HG02623 (cell line): ENCODE data around the gene LGSN.
"Not testable (repeated sequence)": the region's sequence is repeated elsewhere in the genome, so short reads cannot be mapped to it uniquely, and the experiment has no call there.

Experiments
- ATAC-seq: cut with Tn5 transposase; IDR thresholded peaks from one replicate; pipeline ENCODE4 v1.9.1; 2021; ENCODE audit warnings: moderate library complexity; ENCODE audit not compliant: unreplicated experiment

Gene LGSN

DNA sequence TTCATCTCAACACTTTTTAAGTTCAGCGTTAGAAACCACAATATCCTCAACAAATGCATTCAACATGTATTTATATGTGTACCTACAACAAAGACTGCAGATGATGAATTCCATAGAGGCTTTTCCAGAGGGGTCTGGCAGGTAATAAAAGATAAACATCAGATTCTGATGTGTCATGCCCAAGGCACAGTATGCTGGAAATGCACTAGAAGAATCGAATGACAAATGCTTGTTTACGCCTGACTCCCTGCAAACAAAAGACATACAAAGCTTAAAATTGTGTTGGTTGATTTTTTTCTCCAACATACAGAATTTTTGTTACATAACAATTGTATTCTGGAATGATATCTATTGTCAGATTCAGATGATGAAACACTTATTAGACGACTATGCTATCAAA, at the start of gene LGSN:
Gene LGSN, minus strand, starts transcription at position 45 of the 400 bp plus-strand sequence. Its CDS starts 40 bp downstream, at position 5.
- no peak for ATAC-seq

DNA sequence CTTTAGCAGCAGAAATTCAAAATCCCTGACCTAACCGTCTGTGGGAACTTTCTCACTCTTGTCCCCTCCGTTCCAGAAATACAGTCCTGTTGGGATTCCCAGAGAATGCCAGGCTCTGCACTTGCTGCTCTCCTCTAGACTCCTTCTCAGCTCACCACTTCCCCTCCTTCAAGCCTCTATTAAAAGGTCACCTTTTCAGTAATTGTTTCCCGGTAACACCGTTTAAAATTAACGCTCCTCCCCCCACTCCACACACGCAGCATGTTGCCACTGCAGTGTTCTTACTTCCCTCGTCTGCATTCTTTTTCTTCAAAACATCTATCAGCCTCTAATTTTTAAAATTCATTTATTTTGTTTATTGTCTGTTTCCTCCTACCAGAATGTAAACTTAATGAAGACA, 48.6 kb upstream of the LGSN start:
- ATAC-seq, result no peak

DNA sequence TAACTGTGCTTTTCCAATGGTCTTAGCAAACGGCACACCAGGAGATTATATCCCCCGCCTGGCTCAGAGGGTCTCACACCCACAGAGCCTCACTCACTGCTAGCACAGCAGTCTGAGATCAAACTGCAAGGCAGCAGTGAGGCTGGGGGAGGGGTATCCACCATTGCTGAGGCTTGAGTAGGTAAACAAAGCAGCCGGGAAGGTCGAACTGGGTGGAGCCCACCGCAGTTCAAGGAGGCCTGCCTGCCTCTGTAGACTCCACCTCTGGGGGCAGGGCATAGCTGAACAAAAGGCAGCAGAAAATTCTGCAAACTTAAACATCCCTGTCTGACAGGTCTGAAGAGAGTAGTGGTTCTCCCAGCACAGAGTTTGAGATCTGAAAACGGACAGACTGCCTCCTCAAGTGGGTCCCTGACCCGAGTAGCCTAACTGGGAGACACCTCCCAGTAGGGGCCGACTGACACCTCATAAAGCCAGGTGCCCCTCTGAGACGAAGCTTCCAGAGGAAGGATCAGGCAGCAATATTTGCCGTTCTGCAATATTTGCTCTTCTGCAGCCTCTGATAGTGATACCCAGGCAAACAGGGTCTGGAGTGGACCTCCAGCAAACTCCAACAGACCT, 42.8 kb upstream of the LGSN start:
- ATAC-seq, result not testable (repeated sequence)

DNA sequence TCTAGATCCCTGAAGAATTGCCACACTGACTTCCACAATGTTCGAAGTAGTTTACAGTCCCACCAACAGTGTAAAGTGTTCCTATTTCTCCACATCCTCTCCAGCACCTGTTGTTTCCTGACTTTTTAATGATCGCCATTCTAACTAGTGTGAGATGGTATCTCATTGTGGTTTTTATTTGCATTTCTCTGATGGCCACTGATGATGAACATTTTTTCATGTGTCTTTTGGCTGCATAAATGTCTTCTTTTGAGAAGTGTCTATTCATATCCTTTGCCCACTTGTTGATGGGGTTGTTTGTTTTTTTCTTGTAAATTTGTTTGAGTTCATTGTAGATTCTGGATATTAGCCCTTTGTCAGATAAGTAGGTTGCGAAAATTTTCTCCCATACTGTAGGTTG, 37.6 kb upstream of the LGSN start:
- not testable (repeated sequence) for ATAC-seq

DNA sequence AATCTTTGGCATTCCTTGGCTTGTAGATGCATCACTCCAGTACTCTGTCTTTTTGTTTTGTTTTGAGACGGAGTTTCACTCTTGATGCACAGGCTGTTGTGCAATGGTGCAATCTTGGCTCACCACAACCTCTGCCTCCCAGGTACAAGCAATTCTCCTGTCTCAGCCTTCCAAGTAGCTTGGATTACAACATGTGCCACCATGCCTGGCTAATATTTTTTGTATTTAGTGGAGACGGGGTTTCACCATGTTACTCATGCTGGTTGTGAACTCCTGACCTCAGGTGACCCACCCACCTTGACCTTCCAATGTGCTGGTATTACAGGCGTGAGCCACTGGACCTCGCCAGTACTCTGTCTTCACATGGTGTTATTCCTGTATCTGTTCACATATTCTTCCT, 35.8 kb upstream of the LGSN start:
- no peak for ATAC-seq

- ATAC-seq, result no peak
These were observed 33.5 kb upstream of the LGSN start for GRCh38 chr6:63353286-63353630.

DNA sequence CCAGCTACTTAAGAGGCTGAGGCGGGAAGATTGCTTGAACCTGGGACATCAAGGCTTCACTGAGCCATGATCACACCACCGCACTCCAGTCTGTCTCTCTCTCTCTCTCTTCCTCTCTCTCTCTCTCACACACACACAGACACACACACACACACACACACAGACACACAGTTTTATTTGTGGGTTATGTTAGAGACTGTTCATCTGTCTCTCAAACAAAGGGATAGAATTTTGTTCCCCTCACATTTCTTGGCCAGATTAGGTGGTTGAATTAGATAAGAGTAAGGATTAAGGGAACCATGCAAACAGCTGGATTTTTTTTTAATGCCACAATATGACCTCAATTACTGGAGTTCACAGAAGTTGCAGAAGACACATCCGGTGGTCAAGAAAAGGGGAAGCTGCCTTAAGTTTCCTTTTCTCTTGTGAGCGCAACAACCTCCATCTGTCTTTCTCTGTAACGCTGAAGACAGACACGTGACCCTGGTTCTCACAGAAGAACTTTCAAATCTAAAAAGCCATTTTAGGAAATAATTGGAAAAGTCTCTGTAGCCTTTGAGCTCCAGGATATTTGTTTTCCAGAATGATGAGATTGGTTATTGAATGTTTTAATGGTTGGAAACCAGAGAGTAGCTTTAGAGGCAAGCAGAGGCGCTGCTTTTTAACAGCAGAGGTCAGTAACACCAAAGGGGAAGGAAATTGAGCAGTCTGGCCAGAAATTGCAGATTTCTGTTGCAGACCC, 32.9 kb upstream of the LGSN start:
- ATAC-seq, result peak; percentile 92

GRCh38 chr6:63352069-63352543, 32.3 kb upstream of the LGSN start:
- ATAC-seq, result peak; percentile 28

DNA sequence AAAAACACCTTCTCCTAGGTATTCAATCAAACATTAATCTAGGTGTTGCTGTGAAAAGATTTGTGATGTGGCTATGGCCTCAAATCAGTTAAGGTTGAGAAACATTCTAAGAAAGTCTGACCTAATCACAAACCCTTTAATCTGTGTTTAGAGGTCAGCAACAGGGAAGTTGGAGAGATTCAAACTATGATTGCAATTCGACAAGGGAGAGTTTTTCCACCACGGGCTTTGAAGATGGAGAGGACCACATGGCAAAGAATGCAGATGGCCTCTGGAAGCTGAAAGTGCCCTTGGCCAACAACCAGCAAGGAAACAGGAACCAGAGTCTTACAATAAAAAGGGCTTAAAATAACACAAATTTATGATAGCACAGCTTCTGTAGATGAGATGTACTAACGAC, 29.6 kb upstream of the LGSN start:
- ATAC-seq, result no peak

DNA sequence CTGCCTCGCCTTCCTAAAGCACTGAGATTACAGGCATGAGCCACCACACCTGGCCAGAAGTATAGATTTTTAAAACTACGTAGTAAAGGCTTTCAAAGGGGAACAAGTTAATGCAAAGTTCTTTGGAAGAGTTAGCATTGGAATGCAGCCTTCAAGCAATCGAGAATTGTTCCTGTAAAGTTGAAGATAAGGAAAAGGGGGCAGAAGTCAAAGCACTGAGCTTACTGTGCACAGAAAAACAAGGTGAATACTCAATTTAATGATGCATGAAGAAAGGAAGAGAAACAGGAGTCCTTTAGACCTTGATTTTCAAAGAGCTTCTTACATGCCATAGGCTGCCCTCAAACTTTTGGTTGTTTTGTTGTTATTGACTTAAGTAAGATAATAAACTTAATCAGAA, 29.1 kb upstream of the LGSN start:
- ATAC-seq, result no peak

DNA sequence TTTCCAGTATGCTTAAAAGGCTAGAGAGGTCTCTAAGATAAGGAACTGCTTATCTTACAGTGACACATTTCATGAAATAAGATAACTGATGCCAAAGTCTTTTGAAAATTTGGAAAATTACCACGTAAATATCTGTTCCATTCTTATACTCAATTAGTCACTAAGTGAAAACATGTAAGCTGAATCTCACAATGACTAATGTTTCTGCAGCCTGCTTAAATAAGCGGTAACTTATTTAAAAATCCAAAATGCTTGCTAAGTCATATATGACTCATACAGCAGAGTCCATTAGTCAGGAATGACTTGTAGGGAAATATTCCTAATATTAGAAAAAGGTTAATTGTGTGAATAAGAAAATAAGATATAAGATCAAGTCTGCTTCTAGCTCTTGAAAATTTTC, 27.8 kb upstream of the LGSN start:
- ATAC-seq, result no peak

GRCh38 chr6:63346217-63346835, 26.5 kb upstream of the LGSN start:
- no peak for ATAC-seq

GRCh38 chr6:63340351-63340750, 20.6 kb upstream of the LGSN start:
- ATAC-seq, result no peak

DNA sequence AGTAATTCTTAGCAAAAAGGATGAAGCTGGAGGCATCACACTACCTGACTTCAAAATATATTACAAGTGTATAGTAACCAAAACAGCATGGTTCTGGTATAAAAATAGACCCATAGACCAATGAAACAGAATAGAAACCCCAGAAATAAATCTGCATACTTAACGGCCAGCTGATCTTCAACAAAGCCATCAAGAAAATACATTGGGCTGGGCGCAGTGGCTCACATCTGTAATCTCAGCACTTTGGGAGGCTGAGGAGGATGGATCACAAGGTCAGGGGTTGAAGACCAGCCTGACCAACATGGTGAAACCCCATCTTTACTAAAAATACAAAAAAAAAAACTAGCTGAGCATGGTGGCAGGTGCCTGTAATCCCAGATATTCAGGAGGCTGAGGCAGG, 14.9 kb upstream of the LGSN start:
- ATAC-seq, result not testable (repeated sequence)

- ATAC-seq, result no peak
These were observed 13.7 kb upstream of the LGSN start for GRCh38 chr6:63333440-63333839.

- not testable (repeated sequence) for ATAC-seq
These were observed 6.8 kb upstream of the LGSN start for GRCh38 chr6:63326630-63327029.

- no peak for ATAC-seq
These were observed 3.2 kb upstream of the LGSN start for GRCh38 chr6:63322981-63323380.

DNA sequence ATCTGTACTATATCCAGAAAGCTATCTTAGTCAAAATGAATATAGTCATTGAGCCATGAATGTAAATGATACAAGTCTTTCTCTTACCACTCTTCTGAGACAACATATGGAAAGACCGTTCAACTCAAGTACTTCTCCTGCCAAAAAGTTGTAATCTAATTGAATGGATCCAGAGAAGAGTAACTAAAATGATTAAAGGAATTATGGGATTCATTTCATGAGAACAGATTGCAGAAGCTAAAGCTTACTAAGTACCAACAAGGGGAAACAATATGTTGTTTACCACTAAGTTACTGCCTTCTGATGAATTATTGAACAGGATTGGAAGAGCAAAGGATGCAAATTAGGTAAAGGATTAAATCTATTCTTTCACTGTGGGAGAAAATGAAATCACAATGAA, 2.0 kb upstream of the LGSN start:
- ATAC-seq, result no peak

GRCh38 chr6:63317641-63318040, 2.1 kb downstream of the LGSN start:
- no peak for ATAC-seq

GRCh38 chr6:63316113-63316512, 3.7 kb downstream of the LGSN start:
- no peak for ATAC-seq

GRCh38 chr6:63313111-63313510, 6.7 kb downstream of the LGSN start:
- no peak for ATAC-seq

DNA sequence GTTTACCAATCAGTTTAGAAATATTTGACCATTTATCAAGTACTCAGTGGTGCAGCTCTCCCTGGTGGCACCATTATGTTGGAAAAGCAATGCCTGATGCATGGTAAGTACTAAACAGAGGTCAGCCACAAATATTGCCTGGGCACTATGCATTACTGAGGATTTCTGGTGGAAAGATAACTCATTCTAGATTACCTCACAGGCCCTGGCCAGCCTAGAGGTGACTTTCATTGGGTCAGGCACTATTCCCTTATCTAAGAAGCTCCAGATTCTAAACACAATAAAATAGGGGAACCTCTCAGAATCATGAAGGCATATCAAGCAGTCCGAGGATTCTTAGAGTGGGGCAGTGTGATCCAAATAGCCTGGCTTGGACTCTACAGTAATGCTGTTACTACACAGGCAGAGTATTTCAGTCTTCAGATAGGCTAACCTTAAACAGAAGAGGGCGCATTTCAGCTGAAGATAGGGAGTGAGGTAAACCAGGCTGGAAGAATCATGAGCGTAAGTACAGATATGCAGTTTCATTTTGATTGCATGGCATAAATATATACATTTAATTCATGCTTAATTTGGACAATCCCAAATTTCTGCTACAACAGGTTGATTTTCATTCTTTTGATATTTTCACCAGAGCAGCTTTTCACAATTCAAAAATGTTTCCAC, 12.1 kb downstream of the LGSN start:
- ATAC-seq, result peak; percentile 96
